Islet precursor cell (in vitro differentiated cells): Measurements from ENCODE around the gene FLVCR1.
"Not testable (repeated sequence)": the region's sequence is repeated elsewhere in the genome, so short reads cannot be mapped to it uniquely, and the experiment has no call there.

ENCODE experiments used
- DNase-seq: peaks from one replicate; pipeline ENCODE4 v3.0.0-alpha.2; 2018

FLVCR1 gene

GRCh38 chr1:212857992-212858460 lies at the start of gene FLVCR1:
TSS of gene FLVCR1 (plus strand) at chr1:212858275. CDS start at chr1:212858453, 178 bp downstream.
- DNase-seq: peak; percentile 99

GRCh38 chr1:212814537-212815334 lies 43.3 kb upstream of the FLVCR1 start:
- DNase-seq: no peak

GRCh38 chr1:212816567-212817278 lies 41.4 kb upstream of the FLVCR1 start:
- no peak for DNase-seq

- no peak for DNase-seq
Measured at GRCh38 chr1:212819726-212820125, 38.3 kb upstream of the FLVCR1 start.

- DNase-seq: no peak
Measured at GRCh38 chr1:212820969-212821368, 37.1 kb upstream of the FLVCR1 start.

- DNase-seq: no peak
Measured at GRCh38 chr1:212822956-212823355, 35.1 kb upstream of the FLVCR1 start.

GRCh38 chr1:212824201-212824600 lies 33.9 kb upstream of the FLVCR1 start:
- no peak for DNase-seq

GRCh38 chr1:212825798-212826452 lies 32.1 kb upstream of the FLVCR1 start:
- DNase-seq: peak; percentile 73

- DNase-seq: no peak
Measured at GRCh38 chr1:212827171-212827776, 30.8 kb upstream of the FLVCR1 start.

GRCh38 chr1:212827831-212828278 lies 30.2 kb upstream of the FLVCR1 start:
- DNase-seq: no peak

- no peak for DNase-seq
Measured at GRCh38 chr1:212828395-212828794, 29.7 kb upstream of the FLVCR1 start.

- not testable (repeated sequence) for DNase-seq
Measured at GRCh38 chr1:212833211-212834207, 24.6 kb upstream of the FLVCR1 start.

- DNase-seq: no peak
Measured at GRCh38 chr1:212838145-212838544, 19.9 kb upstream of the FLVCR1 start.

- DNase-seq: not testable (repeated sequence)
Measured at GRCh38 chr1:212844521-212844920, 13.6 kb upstream of the FLVCR1 start.

- DNase-seq: no peak
Measured at GRCh38 chr1:212847549-212847948, 10.5 kb upstream of the FLVCR1 start, which contains the start of gene SPATA45. TSS of gene SPATA45 (minus strand) at chr1:212847649. CDS start at chr1:212836149, 11,500 bp downstream.

- DNase-seq: no peak
Measured at GRCh38 chr1:212852105-212852688, 5.9 kb upstream of the FLVCR1 start.

- DNase-seq: no peak
Measured at GRCh38 chr1:212853658-212854057, 4.4 kb upstream of the FLVCR1 start.

- no peak for DNase-seq
Measured at GRCh38 chr1:212856755-212857154, 1.3 kb upstream of the FLVCR1 start.

- DNase-seq: peak; percentile 76
Measured at GRCh38 chr1:212858461-212859265, 588 bp downstream of the FLVCR1 start.
